Smooth muscle cell (in vitro differentiated cells): ENCODE data around the gene MAST4. TPM values are rescaled to one million over a fixed set of nuclear protein-coding genes. Genes with fewer than 3 reads are reported as not detected.

Source experiments
- DNase-seq: peaks from one replicate; lab custom pipeline; 2025; ENCODE audit not compliant: unreplicated experiment; lab: John Stamatoyannopoulos, UW
- H2AFZ ChIP-seq: fragments of 200-600 bp; sonication (generic); 2 replicates; pipeline ENCODE4 v1.6.0; 2016; ENCODE audit warnings: antibody characterized with exemption, low read depth, mild to moderate bottlenecking
- H3F3A ChIP-seq: fragments of 200-600 bp; sonication (generic); 2 replicates; pipeline ENCODE4 v1.6.0; 2017; ENCODE audit warnings: antibody characterized with exemption, low read depth
- H3K27ac ChIP-seq: fragments of 200-600 bp; sonication (generic); 2 replicates; pipeline ENCODE4 v1.5.1; 2016; ENCODE audit warnings: low read depth, mild to moderate bottlenecking
- H3K27me3 ChIP-seq: fragments of 200-600 bp; sonication (generic); 2 replicates; pipeline ENCODE4 v1.6.1; 2016; ENCODE audit warnings: low read depth, mild to moderate bottlenecking
- H3K36me3 ChIP-seq: fragments of 200-600 bp; sonication (generic); 2 replicates; pipeline ENCODE4 v1.5.1; 2016; ENCODE audit warnings: low read depth
- H3K4me1 ChIP-seq: fragments of 200-600 bp; sonication (generic); 2 replicates; pipeline ENCODE4 v1.5.1; 2016; ENCODE audit warnings: low read depth
- H3K4me2 ChIP-seq: fragments of 200-600 bp; sonication (generic); 2 replicates; pipeline ENCODE4 v1.6.0; 2016; ENCODE audit warnings: mild to moderate bottlenecking
- H3K4me3 ChIP-seq: fragments of 200-600 bp; sonication (generic); 2 replicates; pipeline ENCODE4 v1.5.1; 2016; ENCODE audit warnings: mild to moderate bottlenecking
- H3K79me2 ChIP-seq: fragments of 200-600 bp; sonication (generic); 2 replicates; pipeline ENCODE4 v1.6.0; 2016; ENCODE audit warnings: low read depth, mild to moderate bottlenecking
- H3K9ac ChIP-seq: fragments of 200-600 bp; sonication (generic); 2 replicates; pipeline ENCODE4 v1.6.0; 2016; ENCODE audit warnings: low read depth
- H3K9me3 ChIP-seq: fragments of 200-600 bp; sonication (generic); replicated peaks from 2 replicates; pipeline ENCODE4 v1.5.1; 2016; ENCODE audit warnings: low read depth
- H4K20me1 ChIP-seq: fragments of 200-600 bp; sonication (generic); 2 replicates; pipeline ENCODE4 v1.6.0; 2016; ENCODE audit warnings: low read depth
- CTCF ChIP-seq: fragments of 200-600 bp; sonication (generic); IDR thresholded peaks from 2 replicates; pipeline ENCODE4 v1.5.1; 2017; ENCODE audit warnings: borderline replicate concordance, mild to moderate bottlenecking, antibody characterized with exemption; ENCODE audit not compliant: insufficient read depth, poor library complexity, severe bottlenecking
- WGBS: methylation state at CpG from one replicate; pipeline ENCODE4 v1.1.7; 2016; ENCODE audit warnings: low lambda C conversion rate; 5-methylcytosine and 5-hydroxymethylcytosine counted together
- polyA plus RNA-seq: library from polyadenylated mRNA; unstranded; fragments of >200 nt; fragmentation: Nextera tagmentation; extraction: Ambion mirVana; gene quantifications from 2 replicates; pipeline ENCODE4 v1.2.1, GENCODE V29; 2016
- total RNA-seq: library from RNA; depleted of rRNA; stranded (reverse); fragments of >200 nt; gene quantifications from 2 replicates; pipeline ENCODE4 v1.2.3, GENCODE V29; 2014

The MAST4 gene
- total and polyA plus RNA-seq, 2 experiments from 2014 or later = 6.3 to 24.0 TPM

DNA sequence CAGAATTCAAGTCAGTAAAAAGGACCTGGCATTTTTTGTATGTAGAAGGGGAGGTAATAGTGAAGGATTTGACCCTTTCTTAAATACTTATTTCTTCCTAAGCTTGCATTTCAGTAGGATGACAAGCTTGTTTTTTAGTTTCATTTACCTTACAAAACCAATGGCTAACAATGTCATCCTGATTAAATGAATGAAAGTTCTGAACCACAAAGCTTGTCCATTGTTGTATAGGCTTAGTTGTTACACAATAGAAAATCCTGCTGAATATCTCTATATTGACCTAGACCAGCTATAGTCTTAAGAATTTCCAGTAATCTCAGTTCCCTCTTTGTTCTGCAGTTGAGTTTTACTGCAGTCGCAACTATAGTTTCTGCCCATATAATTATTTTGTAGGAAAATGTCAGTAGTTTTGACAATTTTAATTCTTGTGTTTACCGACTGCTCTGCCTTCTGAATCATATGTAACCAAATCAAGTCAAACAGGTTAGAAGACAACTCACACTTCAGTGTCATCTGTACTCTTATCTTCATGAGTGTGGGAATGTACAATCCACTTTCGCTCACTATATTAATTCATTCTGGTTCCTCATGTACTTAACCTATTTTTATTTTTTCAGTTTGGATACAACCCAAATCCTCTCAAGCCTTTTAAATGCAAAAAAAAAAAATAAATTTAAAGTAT lies 404.7 kb downstream of the MAST4 start:
- Histone ChIP-seq H3K27me3 (no peaks in the 10 kb centered on the region), H4K20me1 (no peaks in the 10 kb centered on the region), H3K9ac (no peak overlapping the region), H3K79me2 (peaks cover 3% of the 10 kb centered on the region), H3K4me2 (no peak overlapping the region), H3K36me3 (no peaks in the 10 kb centered on the region), H3K9me3 (no peaks in the 10 kb centered on the region), H2AFZ (no peak overlapping the region), H3F3A (peaks cover 6% of the 10 kb centered on the region), H3K4me1 (peaks cover 19% of the 10 kb centered on the region), H3K4me3 (no peak overlapping the region), H3K27ac (peak overlapping the region; percentile 88)
- TF ChIP-seq CTCF = no peak
- no peak for DNase-seq
- WGBS = 84% methylated on average over 3 of the region's 3 CpGs

- H2AFZ ChIP-seq = no peak overlapping the region
- DNase-seq = no peak
These were observed 406.9 kb downstream of the MAST4 start for GRCh38 chr5:67002832-67003684.

DNA sequence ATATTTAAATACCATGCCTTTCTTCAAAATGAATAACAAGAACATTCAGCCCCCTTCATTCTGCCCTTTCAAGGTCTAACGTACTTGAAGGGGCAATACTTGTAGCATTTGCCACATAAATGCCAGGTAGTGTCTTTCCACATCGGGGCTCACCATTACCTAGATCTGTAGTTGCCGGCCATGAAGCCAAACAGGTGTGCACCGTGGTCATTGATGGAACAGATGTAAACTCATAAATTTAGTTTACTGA lies 407.4 kb downstream of the MAST4 start:
- Histone ChIP-seq H3K79me2 (peaks cover 26% of the 10 kb centered on the region), H3K4me1 (peaks cover 19% of the 10 kb centered on the region), H3K27me3 (no peaks in the 10 kb centered on the region), H3K9me3 (no peaks in the 10 kb centered on the region), H3K36me3 (no peaks in the 10 kb centered on the region), H3K27ac (peak overlapping the region; percentile 88), H3F3A (peaks cover 6% of the 10 kb centered on the region), H3K4me2 (peak overlapping the region; percentile 89), H3K9ac (peak overlapping the region; percentile 88), H2AFZ (peak overlapping the region; percentile 85), H4K20me1 (no peaks in the 10 kb centered on the region), H3K4me3 (peak overlapping the region; percentile 68)
- no peak for TF ChIP-seq CTCF
- 9% methylated on average over 4 of the region's 4 CpGs for WGBS
- DNase-seq = no peak

More at GRCh38 chr5:67002832-67003684, 406.9 kb downstream of the MAST4 start:
- peaks cover 19% of the 10 kb centered on the region for H3K4me1 ChIP-seq
- H3K9ac ChIP-seq = peak overlapping the region; percentile 88
- 53% methylated on average over 6 of the region's 6 CpGs for WGBS
- peak overlapping the region; percentile 68 for H3K4me3 ChIP-seq
- no peaks in the 10 kb centered on the region for H4K20me1 ChIP-seq
- H3K4me2 ChIP-seq = peak overlapping the region; percentile 89
- no peaks in the 10 kb centered on the region for H3K9me3 ChIP-seq
- TF ChIP-seq CTCF = no peak
- peak overlapping the region; percentile 88 for H3K27ac ChIP-seq
- H3F3A ChIP-seq = peaks cover 6% of the 10 kb centered on the region
- H3K36me3 ChIP-seq = no peaks in the 10 kb centered on the region
- no peaks in the 10 kb centered on the region for H3K27me3 ChIP-seq
- peaks cover 21% of the 10 kb centered on the region for H3K79me2 ChIP-seq
